HL-60 (cell line): ENCODE measurements around the gene IRF6.

Experiments used
- DNase-seq, 2 experiments: peaks; one replicate each; pipeline ENCODE4 v3.0.0-alpha.2; 2010 to 2020; ENCODE audit warnings: low read depth in 1 of 2, low spot score in 1 of 2
- H3K27ac ChIP-seq: fragments of 250-450 bp; sonication (Bioruptor Pico); replicated peaks from 2 replicates; pipeline ENCODE4 v1.5.1; 2020; ENCODE audit warnings: mild to moderate bottlenecking, moderate library complexity
- H3K27me3 ChIP-seq: fragments of 250-450 bp; sonication (Bioruptor Pico); 2 replicates; pipeline ENCODE4 v1.5.1; 2021; ENCODE audit warnings: mild to moderate bottlenecking, moderate library complexity; ENCODE audit not compliant: insufficient read depth, poor library complexity, severe bottlenecking
- H3K4me3 ChIP-seq: replicated peaks from 2 replicates; pipeline ENCODE4 v1.5.1; 2011; ENCODE audit warnings: mild to moderate bottlenecking, control low read depth, low read length; ENCODE audit not compliant: insufficient read depth
- GABPA ChIP-seq: IDR thresholded peaks from 2 replicates; pipeline ENCODE4 v1.6.1; 2012; ENCODE audit warnings: low read depth
- POLR2AphosphoS5 ChIP-seq: IDR thresholded peaks from 2 replicates; pipeline ENCODE4 v1.6.1; 2012; ENCODE audit warnings: low read depth
- SPI1 ChIP-seq: IDR thresholded peaks from 2 replicates; pipeline ENCODE4 v1.6.1; 2012; ENCODE audit warnings: low read depth, mild to moderate bottlenecking, borderline replicate concordance
- TF ChIP-seq, protein P1 (sequence below): IDR thresholded peaks from 2 replicates; pipeline ENCODE4 v1.6.1; 2012; ENCODE audit warnings: low read depth; ENCODE audit not compliant: insufficient replicate concordance
- TF ChIP-seq, protein P2 (sequence below): IDR thresholded peaks from one replicate; pipeline ENCODE4 v1.5.1; 2011; ENCODE audit warnings: low read length, control low read depth, inconsistent platforms; ENCODE audit not compliant: insufficient read depth

Gene IRF6

DNA sequence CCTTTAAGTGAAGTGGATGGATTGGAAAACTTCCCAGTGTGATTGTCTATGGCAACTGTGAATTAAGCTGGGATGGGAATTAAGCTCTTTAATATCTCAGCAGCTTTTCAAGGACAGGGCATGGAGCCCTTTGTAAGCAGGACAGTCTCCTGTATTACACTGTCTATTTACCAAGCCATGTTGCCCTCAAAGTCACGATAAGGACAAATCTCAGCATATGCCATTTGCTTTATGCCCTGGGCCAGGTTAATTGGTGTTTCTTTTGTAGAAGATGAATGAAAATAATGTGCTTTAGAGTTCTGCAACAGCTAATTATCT, 39.4 kb upstream of the IRF6 start:
- no peak overlapping the region for H3K27ac ChIP-seq
- no peak overlapping the region for H3K4me3 ChIP-seq
- no peak for DNase-seq
- H3K27me3 ChIP-seq, result no peaks in the 10 kb centered on the region
- TF ChIP-seq, protein P1, sequence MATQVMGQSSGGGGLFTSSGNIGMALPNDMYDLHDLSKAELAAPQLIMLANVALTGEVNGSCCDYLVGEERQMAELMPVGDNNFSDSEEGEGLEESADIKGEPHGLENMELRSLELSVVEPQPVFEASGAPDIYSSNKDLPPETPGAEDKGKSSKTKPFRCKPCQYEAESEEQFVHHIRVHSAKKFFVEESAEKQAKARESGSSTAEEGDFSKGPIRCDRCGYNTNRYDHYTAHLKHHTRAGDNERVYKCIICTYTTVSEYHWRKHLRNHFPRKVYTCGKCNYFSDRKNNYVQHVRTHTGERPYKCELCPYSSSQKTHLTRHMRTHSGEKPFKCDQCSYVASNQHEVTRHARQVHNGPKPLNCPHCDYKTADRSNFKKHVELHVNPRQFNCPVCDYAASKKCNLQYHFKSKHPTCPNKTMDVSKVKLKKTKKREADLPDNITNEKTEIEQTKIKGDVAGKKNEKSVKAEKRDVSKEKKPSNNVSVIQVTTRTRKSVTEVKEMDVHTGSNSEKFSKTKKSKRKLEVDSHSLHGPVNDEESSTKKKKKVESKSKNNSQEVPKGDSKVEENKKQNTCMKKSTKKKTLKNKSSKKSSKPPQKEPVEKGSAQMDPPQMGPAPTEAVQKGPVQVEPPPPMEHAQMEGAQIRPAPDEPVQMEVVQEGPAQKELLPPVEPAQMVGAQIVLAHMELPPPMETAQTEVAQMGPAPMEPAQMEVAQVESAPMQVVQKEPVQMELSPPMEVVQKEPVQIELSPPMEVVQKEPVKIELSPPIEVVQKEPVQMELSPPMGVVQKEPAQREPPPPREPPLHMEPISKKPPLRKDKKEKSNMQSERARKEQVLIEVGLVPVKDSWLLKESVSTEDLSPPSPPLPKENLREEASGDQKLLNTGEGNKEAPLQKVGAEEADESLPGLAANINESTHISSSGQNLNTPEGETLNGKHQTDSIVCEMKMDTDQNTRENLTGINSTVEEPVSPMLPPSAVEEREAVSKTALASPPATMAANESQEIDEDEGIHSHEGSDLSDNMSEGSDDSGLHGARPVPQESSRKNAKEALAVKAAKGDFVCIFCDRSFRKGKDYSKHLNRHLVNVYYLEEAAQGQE, result no peak
- TF ChIP-seq, protein P2, sequence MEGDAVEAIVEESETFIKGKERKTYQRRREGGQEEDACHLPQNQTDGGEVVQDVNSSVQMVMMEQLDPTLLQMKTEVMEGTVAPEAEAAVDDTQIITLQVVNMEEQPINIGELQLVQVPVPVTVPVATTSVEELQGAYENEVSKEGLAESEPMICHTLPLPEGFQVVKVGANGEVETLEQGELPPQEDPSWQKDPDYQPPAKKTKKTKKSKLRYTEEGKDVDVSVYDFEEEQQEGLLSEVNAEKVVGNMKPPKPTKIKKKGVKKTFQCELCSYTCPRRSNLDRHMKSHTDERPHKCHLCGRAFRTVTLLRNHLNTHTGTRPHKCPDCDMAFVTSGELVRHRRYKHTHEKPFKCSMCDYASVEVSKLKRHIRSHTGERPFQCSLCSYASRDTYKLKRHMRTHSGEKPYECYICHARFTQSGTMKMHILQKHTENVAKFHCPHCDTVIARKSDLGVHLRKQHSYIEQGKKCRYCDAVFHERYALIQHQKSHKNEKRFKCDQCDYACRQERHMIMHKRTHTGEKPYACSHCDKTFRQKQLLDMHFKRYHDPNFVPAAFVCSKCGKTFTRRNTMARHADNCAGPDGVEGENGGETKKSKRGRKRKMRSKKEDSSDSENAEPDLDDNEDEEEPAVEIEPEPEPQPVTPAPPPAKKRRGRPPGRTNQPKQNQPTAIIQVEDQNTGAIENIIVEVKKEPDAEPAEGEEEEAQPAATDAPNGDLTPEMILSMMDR, result no peak

DNA sequence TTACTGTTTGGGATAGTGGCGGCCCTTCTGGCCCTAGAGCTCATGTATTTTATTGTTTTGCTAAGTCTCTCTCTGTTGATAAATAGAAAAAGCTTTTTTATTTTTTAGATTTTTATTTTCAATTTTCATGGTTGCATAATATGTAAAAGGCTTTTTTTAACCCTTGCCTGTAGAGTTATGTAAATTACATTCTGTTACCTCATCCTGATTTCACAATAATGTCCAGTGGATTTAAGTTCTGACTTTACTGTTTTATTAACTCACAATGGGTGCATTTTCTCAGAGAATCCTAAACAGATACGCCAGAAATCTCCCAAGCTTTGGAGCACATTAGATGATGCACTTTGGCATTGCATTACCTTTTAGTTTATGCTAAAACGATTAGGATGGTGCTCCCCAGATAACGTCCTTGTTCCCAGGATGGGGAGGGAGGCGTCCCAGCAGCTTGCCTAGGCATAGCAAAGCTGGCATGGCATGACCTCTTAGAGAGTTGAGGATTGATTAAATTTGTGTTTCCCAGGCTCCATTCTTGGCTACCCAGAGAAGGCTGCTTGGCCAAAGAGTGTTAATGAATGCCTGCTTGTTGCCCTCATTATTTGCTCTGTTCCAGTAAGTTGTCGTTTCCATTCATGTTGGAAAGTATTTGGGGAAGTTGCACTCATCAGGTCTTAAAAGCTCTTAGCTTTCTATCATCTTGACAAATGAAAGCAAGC, 38.9 kb upstream of the IRF6 start:
- Histone ChIP-seq H3K27ac (no peak overlapping the region), H3K27me3 (no peaks in the 10 kb centered on the region), H3K4me3 (no peak overlapping the region)
- TF ChIP-seq POLR2AphosphoS5 (no peak), SPI1 (no peak), GABPA (no peak)
- TF ChIP-seq, protein P1, result no peak
- TF ChIP-seq, protein P2, result no peak
- DNase-seq, result no peak

DNA sequence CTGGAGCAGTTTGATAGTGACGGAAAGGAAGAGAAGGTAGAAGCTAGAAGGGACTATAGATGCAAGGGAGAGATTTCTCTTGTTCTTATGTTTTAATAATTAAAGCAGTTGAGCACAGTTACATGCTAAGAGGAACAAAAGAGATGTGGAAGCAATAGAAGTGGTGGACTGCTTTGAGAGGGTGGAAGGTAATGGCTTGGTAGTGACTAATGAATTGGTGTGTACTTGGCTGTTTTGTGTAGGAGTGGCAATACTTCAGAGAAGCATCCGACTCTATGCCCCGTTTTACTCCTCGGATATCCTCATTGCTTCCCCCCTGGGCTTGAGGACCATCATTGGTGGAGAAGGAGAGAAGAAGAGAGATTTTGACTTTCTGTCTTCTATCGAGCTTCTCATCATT, 34.7 kb upstream of the IRF6 start:
- TF ChIP-seq, protein P1, result no peak
- TF ChIP-seq GABPA, result no peak
- TF ChIP-seq POLR2AphosphoS5, result no peak
- TF ChIP-seq, protein P2, result no peak
- no peak for TF ChIP-seq SPI1
- H3K27ac ChIP-seq, result no peak overlapping the region
- no peak overlapping the region for H3K4me3 ChIP-seq
- DNase-seq, result no peak
- no peaks in the 10 kb centered on the region for H3K27me3 ChIP-seq
